22Rv1 (cell line): ENCODE measurements around the gene HPSE2.

Experiments used
- CTCF ChIP-seq: fragments of 450-650 bp; IDR thresholded peaks from 2 replicates; pipeline ENCODE4 v1.5.1; 2017; ENCODE audit warnings: mild to moderate bottlenecking
- ZFX ChIP-seq: fragments of 450-650 bp; IDR thresholded peaks from 2 replicates; pipeline ENCODE4 v1.6.1; 2017; ENCODE audit warnings: antibody characterized with exemption, borderline replicate concordance

GRCh38 chr10:98416606-98417388 is 818.9 kb downstream of the HPSE2 start:
- TF ChIP-seq CTCF (no peak), ZFX (no peak)
